Esophagus squamous epithelium (tissue), 4 donors: Measurements from ENCODE around the gene OR6N2.

Experiments
- POLR2A ChIP-seq, 4 donors: fragments of 450-650 bp; IDR thresholded peaks; one replicate each; pipeline ENCODE4 v1.6.1; 2017; ENCODE audit warnings: antibody characterized with exemption in 4 of 4, mild to moderate bottlenecking in 4 of 4, moderate library complexity in 3 of 4
- TF ChIP-seq, protein P1 (sequence below), 6 experiments: fragments of 450-650 bp in 4 of 6; fragments of 200-600 bp in 2 of 6; sonication (generic) in 2 of 6; IDR thresholded peaks; one replicate each; pipeline ENCODE4 v1.5.1; 2016 to 2019; ENCODE audit warnings: antibody characterized with exemption in 6 of 6, mild to moderate bottlenecking in 4 of 6, moderate library complexity in 4 of 6

- no peak for TF ChIP-seq POLR2A (IDR thresholded peaks at IDR 0.05)
- TF ChIP-seq, protein P1, sequence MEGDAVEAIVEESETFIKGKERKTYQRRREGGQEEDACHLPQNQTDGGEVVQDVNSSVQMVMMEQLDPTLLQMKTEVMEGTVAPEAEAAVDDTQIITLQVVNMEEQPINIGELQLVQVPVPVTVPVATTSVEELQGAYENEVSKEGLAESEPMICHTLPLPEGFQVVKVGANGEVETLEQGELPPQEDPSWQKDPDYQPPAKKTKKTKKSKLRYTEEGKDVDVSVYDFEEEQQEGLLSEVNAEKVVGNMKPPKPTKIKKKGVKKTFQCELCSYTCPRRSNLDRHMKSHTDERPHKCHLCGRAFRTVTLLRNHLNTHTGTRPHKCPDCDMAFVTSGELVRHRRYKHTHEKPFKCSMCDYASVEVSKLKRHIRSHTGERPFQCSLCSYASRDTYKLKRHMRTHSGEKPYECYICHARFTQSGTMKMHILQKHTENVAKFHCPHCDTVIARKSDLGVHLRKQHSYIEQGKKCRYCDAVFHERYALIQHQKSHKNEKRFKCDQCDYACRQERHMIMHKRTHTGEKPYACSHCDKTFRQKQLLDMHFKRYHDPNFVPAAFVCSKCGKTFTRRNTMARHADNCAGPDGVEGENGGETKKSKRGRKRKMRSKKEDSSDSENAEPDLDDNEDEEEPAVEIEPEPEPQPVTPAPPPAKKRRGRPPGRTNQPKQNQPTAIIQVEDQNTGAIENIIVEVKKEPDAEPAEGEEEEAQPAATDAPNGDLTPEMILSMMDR (IDR thresholded peaks at IDR 0.05), result no peak
Measured at GRCh38 chr1:158818975-158819431, 38.0 kb upstream of the OR6N2 start.
